GM21447 (cell line): Measurements from ENCODE around the gene ZNF320.
"Not testable (repeated sequence)": the region's sequence is repeated elsewhere in the genome, so short reads cannot be mapped to it uniquely, and the experiment has no call there.

ENCODE experiments used
- ATAC-seq: cut with Tn5 transposase; IDR thresholded peaks from one replicate; pipeline ENCODE4 v1.9.1; 2021; ENCODE audit not compliant: unreplicated experiment

ZNF320 gene

GRCh38 chr19:52922841-52923777 is 25.7 kb upstream of the ZNF320 start, which contains the start of gene ZNF888:
Gene ZNF888, minus strand, starts transcription at chr19:52923428. Its CDS starts 5,555 bp downstream, at chr19:52917873.
- ATAC-seq, result peak; percentile 96

GRCh38 chr19:52917531-52917930 is 20.1 kb upstream of the ZNF320 start:
- no peak for ATAC-seq

GRCh38 chr19:52910648-52911047 is 13.2 kb upstream of the ZNF320 start:
- ATAC-seq, result no peak

GRCh38 chr19:52904052-52904780 is 6.8 kb upstream of the ZNF320 start:
- ATAC-seq, result not testable (repeated sequence)

- ATAC-seq, result no peak
Observed at GRCh38 chr19:52901842-52902241, 4.4 kb upstream of the ZNF320 start.

GRCh38 chr19:52898596-52898995 is 1.2 kb upstream of the ZNF320 start:
- not testable (repeated sequence) for ATAC-seq

GRCh38 chr19:52898101-52898500 is 666 bp upstream of the ZNF320 start:
- ATAC-seq, result no peak

- ATAC-seq, result peak; percentile 23
Observed at GRCh38 chr19:52896431-52897137, 851 bp downstream of the ZNF320 start.

GRCh38 chr19:52891336-52891735 is 6.1 kb downstream of the ZNF320 start:
- ATAC-seq, result no peak

GRCh38 chr19:52889931-52890330 is 7.5 kb downstream of the ZNF320 start:
- ATAC-seq, result no peak

- no peak for ATAC-seq
Observed at GRCh38 chr19:52889076-52889475, 8.4 kb downstream of the ZNF320 start.

- no peak for ATAC-seq
Observed at GRCh38 chr19:52880895-52881389, 16.5 kb downstream of the ZNF320 start.

GRCh38 chr19:52872996-52873395 is 24.4 kb downstream of the ZNF320 start:
- ATAC-seq, result not testable (repeated sequence)

GRCh38 chr19:52871466-52871865 is 26.0 kb downstream of the ZNF320 start:
- ATAC-seq, result no peak

GRCh38 chr19:52868031-52868430 is 29.4 kb downstream of the ZNF320 start:
- not testable (repeated sequence) for ATAC-seq

GRCh38 chr19:52857378-52858191 is 39.9 kb downstream of the ZNF320 start, which contains the start of gene ZNF468:
Gene ZNF468, minus strand, starts transcription at chr19:52857619. Its CDS starts 3,347 bp downstream, at chr19:52854272.
- peak; percentile 95 for ATAC-seq

- ATAC-seq, result peak; percentile 23
Observed at GRCh38 chr19:52856540-52857377, 40.7 kb downstream of the ZNF320 start.
